NCI-H2196 (cell line): ENCODE data around the gene GOLGA6B.
"Not testable (repeated sequence)": the region's sequence is repeated elsewhere in the genome, so short reads cannot be mapped to it uniquely, and the experiment has no call there.

ENCODE experiments used
- DNase-seq: peaks from one replicate; lab custom pipeline; 2025; ENCODE audit not compliant: unreplicated experiment; lab: John Stamatoyannopoulos, UW

GOLGA6B gene, protein sequence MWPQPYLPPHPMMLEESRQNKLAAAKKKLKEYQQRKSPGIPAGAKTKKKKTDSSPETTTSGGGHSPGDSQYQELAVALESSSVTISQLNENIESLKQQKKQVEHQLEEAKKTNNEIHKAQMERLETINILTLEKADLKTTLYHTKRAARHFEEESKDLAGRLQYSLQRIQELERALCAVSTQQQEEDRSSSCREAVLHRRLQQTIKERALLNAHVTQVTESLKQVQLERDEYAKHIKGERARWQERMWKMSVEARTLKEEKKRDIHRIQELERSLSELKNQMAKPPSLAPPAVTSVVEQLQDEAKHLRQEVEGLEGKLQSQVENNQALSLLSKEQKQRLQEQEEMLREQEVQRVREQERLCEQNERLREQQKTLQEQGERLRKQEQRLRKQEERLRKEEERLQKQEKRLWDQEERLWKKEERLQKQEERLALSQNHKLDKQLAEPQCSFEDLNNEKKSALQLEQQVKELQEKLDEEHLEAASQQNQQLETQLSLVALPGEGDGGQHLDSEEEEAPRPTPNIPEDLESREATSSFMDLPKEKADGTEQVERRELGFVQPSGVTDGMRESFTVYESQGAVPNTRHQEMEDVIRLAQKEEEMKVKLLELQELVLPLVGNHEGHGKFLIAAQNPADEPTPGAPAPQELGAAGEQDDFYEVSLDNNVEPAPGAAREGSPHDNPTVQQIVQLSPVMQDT

DNA sequence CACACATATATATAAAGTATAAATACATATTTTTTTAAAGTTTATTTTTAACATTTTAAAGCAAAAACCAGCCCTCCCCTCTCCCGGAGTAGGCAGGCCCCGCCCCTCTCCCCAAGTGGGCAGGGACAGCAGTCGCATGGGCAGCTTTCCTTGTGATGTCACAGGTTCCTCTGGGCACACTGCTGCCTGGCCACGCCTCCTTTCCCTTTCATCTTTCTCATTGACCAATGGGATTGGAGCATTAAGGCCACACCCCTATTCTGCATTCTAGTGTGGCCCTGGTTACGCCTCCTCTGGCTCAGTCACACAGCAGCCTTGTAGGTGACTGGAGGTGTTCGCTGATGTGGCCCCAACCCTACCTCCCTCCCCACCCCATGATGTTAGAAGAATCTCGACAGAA is at the start of gene GOLGA6B:
TSS of gene GOLGA6B (plus strand) at position 301 of the 400 bp plus-strand sequence. CDS start at position 342, 41 bp downstream.
- DNase-seq, result not testable (repeated sequence)

DNA sequence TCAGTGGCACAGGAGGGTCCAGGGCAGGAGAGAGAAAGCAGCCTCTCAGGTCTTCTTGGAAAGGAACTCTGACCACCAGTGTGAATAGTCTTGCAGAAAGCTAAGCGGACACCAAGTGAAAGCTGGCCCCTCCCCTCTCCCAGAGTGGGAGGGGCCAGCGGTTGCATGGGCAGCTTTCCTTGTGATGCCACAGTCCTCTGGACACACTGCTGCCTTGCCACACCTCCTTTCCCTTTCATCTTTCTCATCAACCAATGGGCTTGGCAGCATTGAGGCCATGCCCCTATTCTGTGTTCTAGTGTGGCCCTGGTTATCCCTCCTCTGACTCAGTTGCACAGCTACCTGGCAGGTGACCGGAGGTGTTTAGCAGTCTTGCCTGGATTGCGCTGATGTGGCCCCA is 49.7 kb upstream of the GOLGA6B start:
- DNase-seq, result no peak

DNA sequence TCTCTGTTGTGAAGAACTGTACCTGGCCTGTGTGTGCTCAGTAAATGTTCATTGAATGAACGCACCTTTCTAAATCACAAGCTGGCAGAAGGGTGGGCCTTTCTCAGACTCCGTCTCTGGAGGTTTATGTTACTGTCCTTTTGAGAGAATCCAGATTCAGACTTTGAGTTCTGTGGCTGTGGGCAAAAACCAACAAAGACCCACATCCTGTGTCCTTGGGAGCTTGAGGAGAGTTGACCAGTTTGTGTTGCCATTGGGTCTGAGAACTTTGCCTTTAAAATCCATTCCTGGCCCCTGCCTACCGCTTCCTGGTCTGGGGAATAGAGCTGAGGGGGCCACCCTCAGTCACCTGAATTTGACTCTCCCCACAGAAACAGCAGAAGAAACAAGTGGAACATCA is 46.4 kb upstream of the GOLGA6B start:
- not testable (repeated sequence) for DNase-seq

DNA sequence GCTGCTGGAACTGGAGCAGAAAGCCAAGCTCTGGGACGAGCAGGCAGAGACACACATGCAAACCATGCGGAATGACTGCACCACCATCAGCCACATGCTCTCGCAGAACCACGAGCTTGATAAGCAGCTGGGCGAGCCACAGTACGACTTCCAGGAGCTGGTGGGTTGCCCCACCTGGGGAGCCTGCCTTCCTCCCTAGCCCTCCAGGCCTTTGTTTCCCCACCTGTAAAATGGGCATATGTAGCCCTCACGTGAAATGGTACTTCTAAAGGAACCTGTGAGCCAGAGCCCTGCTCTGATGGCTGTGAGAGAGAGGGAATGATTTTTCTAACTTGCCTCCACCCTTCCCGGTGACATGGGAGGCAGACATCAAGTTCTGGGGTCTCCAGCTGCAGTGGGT is 44.6 kb upstream of the GOLGA6B start:
- no peak for DNase-seq

DNA sequence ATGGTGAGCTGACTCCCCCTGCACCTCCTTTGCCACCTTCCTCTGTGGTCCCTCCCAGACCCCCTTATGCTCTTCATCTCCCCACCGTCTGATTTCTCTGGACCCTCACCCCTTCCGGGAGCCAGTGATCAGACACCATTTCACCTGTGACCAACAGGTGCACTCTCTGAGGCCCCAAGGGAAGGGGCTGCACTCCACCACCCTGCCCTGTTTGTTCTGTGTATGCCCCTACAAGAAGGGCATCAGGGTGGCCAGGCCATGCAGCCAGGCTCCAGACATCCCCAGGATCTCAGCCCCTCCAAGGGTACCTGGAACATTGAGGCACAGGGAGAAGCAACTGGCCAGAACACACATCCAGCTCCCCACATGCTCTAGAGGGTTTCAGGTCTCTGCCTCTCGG is 42.2 kb upstream of the GOLGA6B start:
- not testable (repeated sequence) for DNase-seq

DNA sequence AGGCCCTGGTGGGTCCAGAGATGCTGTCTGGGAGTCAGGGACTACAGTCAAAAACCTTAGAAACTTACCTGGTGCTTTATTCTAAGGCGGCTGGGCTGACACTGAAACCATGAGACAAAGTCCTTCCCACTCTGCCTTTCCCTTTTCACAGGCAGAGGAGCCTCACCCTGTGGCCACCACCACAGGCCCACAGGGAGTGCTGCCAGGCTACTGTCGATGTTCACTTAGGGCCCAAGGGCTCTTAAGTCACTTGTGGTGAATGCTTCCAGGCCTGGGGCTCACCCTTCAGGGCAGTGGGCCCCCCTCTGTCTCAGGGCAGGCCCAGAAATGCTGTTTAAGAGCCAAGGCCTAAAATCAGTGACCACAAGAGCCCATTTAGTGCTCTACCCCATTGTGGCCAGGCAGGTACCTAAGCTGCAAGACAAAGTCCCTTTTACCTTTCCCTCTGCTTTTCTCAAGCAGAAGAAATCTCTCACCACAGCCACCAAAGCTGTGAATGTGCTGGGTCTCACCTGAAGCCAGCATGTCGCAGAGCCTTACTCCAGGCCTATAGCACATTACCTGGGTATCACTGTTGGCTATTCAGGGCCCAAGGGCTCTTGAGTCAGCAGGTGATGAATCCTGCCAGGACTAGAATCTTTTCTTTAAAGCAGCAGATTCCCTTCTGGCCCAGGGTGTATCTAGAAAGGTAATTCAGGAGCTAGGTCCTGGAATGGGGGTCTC is 39.5 kb upstream of the GOLGA6B start:
- peak; percentile 58 for DNase-seq

DNA sequence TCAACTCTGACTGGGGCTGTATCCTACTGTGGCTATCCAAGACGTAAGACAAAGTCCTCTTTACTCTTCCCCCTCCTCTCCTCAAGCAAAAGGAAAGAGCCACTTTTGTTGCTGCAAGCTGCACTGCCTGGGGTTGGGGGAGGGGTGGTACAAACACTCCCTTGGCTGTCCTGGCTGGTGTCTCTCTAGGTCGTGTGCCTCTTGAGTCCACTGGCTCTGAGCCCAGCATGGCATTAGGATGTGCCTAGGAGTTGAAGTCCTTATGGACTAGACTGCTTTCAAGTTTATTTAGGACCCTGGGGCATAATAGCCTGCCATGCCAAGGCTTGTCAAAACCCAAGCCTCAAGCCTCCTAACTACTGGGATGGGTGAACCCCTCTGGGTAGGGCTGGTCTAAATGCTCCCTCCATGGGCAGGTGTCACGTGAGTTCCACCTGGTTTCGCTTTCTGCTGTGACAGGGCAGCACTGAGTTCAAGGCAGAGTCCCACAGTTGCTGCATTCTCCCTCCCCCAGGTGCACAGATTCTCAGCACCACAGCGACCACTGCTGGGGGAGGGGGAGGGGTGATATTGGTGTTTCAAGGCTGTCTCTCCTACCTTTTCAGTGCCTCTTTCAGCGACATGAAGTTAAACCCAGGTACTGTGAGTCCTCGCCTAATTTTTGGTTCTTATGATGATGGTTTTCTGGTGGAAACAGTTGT is 38.8 kb upstream of the GOLGA6B start:
- DNase-seq, result peak; percentile 68

DNA sequence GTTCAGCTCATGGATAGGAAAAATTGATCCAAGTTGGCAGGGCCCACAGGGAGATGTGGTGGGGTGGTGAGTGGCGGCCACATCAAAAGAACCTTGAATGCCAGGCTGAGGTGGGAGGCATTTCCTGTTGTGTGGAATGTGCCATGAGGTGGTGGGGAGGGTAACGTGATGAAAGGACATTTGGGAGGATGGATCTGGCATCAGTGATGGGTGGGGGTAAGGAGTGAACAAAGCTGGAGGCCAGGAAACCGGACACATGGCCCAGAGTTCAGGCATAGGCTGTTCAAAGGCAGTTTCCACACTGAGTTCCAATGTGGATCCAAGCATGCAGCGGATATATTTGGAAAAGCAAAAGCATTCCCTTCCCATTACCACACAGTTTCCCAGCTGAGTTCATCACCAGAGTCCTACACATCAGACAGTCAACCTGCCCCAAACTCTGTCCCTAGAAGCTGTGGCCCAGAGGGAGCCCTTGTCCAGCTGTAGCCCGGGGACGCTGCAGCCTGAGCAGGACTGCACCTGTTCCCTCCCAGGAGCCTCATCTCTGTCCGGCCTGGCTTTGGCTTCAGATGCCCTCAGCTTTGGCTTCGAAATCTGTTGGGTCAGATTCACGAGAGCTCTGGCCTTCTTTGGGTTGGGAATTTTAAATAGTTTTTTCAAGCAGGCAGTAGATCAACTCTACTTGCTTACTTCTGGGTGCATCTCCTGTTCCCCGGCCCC is 37.8 kb upstream of the GOLGA6B start:
- no peak for DNase-seq

DNA sequence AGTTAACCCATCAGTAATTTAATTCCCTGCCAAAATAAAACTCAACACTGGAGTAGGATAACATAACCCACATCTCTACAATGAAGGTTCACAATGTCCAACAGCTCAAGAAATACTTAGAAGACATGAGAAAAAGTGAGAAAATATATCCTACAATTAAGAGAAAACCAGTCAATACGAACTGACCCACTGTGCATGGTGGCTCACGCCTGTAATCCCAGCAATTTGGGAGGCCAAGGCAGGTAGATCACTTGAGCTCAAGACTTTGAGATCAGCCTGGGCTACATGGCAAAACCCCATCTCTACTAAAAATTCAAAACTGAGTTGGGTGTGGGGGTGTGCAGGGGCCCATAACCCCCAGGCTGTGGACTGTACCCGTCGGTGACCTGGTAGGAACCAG is 30.6 kb upstream of the GOLGA6B start:
- not testable (repeated sequence) for DNase-seq

DNA sequence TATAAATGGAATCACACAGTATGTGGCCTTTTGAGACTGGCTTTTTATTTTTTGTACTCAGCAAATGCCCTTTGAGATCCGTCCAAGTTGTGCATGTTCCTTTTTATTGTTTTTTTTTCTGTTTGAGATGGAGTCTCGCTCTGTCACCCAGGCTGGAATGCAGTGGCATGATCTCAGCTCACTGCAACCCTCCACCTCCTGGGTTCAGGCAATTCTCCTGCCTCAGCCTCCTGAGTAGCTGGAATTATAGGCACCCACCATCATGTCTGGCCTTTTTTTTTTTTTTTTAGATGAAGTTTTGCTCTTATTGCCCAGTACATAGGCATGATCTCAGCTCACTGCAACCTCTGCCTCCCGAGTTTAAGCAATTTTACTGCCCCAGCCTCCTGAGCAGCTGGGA is 28.3 kb upstream of the GOLGA6B start:
- DNase-seq, result not testable (repeated sequence)

DNA sequence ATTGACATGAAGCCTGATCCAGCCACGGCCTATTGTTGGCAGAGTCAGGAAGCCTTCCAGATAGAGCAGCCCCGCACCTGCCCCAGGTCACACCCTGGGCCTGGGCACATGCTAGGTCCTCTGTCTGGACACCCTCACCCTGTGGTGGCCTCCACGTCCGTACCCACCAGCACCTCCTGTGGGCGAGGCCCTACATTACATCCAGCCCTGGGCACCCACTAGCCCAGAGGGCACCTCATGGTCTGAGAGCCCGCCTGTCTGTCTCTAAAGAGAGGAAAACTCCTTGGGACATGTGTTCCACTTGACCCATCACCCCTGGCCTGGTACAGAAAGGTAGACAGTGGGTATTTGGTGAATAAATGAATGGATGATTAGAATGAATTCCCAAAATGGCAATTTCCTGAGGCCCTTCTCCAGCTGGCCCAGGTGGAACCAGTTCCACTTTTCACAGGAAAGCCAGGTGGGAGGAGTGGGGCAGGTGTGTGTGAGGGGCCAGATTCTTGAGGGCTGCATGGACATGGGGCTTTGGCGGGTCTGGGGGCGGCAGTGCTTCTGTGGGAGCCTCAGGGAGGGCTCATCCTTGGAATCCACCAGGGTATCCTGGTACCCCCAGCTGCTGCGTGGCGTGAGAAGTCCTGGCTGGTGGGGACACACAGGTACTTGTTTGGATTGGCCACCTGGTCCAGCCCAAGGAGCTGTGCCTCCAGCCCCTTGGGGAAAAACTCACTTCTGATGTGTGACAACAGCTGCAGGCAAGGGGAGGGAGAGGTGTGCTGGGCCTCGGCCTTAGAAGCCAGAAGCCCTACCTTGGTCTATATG is 26.0 kb upstream of the GOLGA6B start:
- DNase-seq, result not testable (repeated sequence)

DNA sequence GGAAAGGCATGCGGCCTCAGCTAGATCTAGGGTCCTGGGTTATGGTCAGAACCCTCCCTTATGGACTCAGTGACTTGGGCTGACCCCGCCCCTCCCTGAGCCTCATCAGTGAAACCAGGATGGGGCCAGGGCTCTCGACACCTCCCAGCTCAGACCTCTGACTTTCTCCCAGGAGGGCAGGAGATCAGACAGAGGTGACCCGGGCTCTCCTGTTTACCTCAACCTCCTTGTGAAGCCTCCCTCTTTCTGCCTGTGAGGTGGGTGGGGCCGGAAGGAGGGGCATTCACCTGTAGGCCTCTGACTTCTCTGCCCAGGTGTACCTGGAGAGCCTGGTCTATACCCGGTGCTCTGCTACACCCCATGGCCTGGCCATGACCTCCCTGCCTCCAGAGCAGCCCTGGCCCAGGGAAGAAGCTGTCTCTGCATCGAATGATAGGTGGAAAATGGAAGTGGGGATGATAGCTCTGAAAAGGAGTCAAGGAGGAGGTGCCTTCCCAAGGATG is 25.4 kb upstream of the GOLGA6B start:
- not testable (repeated sequence) for DNase-seq

DNA sequence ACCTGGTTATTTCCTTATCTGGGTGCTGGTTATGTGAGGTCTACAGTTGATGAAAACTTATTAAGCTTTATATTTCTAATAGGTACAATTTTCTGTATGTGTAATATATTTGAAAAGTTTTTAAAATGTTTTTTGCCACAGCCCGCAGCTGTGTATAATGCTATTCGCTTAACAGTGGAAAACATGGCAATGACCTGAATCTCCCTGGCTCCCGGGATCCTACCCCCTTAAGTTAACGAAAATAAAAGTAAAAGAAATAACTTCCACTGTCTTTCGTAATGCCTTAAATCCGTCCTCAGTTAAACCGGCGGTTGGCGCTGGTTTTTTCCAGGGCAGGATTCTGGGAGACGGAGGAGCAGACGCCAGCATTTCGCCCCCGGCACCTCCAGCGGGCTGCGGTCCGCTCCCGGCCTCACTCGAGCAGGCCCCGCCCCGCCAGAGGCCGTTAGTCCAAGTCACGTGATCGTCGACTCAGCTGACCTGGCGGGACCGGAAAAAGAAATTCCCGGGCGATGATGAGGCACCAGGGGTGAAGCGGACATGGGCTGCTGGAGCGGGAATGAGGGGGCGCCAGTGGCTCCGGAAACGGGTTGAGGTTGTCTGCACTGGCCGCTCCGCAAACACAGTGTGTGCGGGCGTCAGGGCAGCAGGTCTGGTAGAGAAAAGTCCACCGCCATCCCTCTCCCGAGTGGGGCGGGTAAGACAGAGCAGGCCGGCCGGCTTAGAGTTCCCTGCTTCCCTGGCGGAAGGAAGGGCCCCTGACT is 17.8 kb upstream of the GOLGA6B start:
- DNase-seq, result not testable (repeated sequence)

DNA sequence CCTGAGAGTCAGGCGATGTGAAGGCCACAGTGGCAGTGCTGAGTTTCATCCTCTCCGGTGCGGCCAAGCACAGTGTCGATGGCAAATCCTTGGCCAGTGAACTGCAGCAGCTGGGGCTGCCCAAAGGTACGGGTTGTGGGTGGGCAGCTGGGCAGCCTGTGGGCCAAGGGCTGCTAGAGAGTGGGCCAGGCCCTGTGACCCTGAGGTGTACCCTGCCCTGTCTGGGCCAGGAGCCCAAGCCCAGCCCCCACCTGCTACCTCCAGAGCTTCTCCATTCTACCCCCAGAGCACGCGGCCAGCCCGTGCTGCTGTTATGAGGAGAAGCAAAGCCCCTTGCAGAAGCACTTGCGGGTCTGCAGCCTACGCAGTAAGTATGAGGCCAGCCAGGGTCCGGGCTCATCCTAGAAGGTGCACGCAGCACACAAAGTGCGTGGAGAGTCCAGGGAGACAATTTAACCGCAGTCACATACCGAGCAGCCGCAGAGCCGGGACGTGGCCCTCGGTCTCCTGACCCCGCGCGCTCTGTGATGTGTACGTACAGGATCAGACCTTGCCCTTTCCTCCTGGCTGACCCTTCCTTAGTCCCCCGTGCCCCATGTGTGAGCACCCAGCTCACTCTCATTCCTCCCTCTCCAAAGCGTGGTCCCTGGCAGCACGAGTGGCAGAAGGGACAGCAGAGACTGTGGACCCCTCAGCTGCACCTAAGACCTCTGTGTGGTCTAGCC is 14.6 kb upstream of the GOLGA6B start:
- DNase-seq, result not testable (repeated sequence)

DNA sequence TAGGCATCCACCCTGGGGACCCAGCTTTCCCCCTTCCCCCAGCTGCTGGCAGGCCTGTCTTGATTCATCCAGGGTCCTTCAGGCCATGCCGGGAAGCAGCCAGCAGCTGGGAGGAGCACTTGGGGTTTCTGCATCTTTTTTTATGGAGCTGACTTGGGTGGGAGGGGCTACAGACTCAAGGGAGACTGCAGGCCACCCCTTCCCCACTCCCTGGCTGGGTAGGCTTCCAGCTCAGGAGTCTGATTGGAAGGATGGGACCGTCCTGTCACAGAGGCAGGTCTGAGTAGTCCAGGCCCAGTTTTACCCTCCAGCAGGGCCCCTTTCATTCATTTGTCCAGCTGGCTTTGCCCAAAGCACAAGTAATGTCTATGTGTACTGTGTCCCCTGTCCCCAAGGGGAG is 12.2 kb upstream of the GOLGA6B start:
- DNase-seq, result not testable (repeated sequence)

DNA sequence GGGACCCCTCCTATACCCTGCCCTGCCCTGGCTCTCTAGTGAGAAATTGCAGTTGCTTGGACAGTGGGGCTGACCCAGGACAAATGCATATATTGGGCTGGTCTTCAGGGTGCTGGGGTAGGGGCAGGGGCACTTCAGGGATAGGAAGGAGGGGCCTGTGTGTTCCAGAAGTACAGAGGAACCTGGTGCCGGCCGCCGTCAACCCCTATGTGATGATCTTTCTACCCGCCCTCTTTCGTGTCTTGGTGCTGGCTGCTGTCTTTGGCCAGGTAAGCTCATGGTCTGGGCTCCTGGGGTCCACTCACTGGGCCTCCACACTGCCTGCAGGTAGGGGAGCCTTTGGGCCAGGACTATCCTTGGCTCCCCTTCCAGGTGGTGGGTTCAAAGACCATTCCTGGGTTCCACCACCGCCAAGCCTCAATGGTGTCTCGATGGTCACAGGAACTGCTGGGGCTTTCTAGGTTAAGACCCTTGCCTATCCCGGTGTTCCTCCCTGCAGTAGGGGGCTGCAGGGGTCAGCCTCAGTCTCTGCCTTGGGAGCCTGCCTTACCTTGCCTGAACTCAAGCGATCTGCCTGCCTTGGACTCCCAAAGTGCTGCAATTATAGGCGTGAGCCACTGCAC is 5.8 kb upstream of the GOLGA6B start:
- not testable (repeated sequence) for DNase-seq

DNA sequence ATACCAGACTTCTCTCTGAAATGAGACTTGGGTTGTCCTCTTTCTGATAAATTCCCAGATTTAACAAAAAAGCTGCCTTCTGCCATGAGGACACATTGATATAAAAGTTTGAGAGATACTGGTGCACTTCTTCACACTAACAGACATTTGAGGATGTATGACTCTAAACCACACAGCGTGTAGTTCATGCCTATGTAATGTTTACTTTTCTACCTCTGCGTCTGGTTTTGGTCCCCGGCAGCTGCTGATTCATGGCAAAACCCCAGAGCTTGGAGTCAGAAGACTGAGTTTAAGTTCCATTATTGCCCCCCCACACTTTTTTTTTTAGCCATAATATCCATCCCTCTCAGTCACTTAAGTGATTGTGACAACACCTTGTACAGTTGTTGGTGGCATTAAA is 1.5 kb downstream of the GOLGA6B start:
- not testable (repeated sequence) for DNase-seq
